ENCODE data around the gene PCOLCE2.
"Not testable (repeated sequence)": the region's sequence is repeated elsewhere in the genome, so short reads cannot be mapped to it uniquely, and the experiment has no call there.

PCOLCE2 gene

DNA sequence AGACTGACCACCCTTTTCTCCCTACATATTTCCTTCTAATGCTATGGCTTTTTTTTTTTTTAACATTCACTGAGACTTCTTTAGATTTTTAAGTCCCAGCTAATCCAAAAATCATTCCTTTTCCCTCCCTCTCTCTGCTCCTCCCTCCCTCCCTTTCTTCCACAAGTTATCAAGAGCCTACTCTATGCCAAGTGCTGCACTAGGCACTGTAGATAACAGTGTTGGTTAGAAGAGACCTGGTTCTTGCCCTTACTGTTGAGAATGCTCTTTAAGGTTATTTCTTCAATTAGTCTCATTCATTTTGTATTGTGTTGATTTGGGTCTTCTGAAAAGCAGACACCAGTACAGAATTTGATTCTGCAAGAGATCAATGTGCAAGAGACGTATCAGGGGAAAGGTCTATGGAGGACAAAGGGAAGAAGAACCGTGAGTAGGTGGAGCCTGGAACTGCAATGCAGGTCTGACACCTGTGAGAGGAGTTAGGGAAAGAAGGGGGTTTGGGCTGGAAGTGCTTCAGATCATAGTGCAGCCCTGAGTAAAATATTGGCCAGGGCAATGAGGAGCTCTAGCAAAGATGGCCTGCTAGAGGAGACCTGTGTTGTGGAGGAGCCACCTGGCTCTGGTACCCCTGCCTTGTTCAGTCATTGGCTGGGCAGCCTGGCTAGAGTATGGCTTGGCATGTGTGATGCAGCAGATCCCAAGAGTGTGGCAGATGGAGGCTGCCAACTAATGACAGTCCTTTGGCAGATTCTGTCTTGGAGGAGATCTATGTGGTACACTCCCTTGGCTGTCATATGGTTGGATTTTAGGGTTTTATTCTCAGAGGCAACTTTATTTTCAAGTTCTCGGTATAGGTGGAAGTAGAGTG lies 9.7 kb upstream of the PCOLCE2 start:
- no peak for DNase-seq

- no peak for DNase-seq
These were observed 8.9 kb upstream of the PCOLCE2 start for GRCh38 chr3:142897807-142898206.

DNA sequence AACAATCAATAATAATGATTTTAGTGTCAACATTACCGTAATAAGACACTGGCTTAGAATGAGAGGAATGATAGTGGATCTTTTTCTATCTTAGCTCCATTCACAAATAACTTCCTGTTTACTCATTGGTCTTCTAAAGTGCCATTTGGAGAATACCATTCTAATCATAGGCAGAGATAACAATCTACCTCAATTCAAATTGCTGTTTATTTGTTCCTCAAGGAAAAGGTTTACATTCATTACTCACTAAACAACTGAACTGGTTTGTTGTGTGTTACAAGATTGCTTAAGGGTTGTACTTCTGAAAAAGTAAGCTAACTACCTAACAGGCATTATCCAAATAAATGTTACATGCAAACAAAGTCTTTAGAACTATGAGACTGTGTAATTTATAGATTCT lies 8.1 kb upstream of the PCOLCE2 start:
- no peak for DNase-seq

DNA sequence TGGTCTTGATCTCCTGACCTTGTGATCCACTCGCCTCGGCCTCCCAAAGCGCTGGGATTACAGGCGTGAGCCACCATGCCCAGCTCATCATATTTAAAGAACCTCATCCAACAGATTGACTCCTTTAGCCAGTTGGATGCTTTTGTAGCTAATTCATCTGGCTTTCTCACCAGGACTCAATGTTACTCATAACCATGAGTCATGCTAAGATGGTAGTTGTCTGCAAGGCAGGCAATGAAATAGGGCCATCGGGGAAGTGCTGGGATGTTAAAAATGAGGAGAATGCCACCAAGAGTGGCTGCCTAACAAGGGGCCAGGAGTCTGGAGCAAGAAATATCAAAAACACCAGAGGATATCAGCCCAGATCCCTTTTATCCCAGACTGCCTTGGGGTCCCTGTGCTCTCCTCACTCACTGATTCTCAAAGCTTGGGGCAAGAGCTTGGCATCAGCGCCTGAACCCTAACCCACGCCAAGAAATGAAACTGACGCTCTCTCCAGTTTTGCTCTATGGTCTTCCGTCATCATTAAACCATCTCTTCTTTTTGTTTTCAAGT lies 7.4 kb upstream of the PCOLCE2 start:
- no peak for DNase-seq

GRCh38 chr3:142894493-142894892 lies 5.6 kb upstream of the PCOLCE2 start:
- no peak for DNase-seq

DNA sequence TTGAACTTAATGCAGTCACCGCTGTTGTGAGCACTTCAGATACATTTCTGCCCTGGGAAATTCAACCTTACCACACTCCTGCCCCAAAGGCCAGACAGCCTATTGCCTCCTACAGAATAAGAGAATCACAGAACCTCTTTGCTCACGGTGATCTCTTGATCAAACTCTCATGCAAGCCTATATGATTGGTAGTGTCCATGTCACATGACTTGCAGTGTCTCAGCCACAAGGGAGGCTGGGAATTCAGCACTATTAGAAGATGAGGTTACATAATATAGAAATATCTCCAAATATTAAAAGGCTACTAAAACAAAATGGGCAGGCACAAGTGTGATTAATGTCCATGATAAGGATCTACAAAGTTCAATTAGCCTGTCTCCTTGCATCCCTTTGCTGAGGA lies 3.8 kb upstream of the PCOLCE2 start:
- no peak for DNase-seq

GRCh38 chr3:142890592-142890991 lies 1.7 kb upstream of the PCOLCE2 start:
- DNase-seq, result no peak

- no peak for DNase-seq
These were observed 530 bp upstream of the PCOLCE2 start for GRCh38 chr3:142889212-142890014.

DNA sequence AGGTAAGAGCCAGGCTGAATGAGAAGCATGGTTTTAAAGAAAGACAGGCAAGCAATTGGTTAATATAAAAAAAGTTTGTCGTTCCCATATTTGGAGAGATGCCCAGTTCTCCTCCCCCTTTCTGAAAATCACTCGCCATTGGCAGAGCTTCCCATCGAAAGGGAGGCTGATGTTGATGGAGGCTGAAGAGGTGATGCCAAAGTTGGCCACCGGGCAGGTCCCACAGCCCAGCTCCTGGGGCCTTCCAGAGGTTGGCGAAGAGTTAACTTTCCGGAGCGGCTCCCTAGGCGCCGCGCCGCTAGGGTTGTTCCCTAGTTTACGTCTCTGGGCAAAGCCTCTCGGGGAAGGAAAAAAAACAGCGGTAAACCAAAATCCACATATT lies 793 bp downstream of the PCOLCE2 start:
- no peak for DNase-seq

DNA sequence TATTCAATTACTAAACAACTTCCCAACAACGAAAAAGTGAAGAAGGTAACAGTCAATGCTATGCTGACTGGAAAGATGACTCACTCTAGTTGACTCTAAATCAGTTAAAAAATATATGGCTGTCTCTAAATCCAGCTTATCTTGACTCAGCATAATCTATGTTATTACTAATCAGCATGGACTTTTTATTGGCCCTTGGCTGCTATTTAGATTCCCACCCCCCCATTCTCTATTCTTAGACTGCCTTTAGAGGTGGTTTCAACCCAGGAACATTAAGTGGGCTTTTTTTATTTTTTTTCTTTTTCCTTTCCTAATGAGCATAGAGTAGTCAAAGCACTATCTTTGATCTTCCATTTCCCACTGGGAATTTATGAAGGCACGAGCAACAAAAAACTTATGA lies 1.9 kb downstream of the PCOLCE2 start:
- DNase-seq, result no peak

DNA sequence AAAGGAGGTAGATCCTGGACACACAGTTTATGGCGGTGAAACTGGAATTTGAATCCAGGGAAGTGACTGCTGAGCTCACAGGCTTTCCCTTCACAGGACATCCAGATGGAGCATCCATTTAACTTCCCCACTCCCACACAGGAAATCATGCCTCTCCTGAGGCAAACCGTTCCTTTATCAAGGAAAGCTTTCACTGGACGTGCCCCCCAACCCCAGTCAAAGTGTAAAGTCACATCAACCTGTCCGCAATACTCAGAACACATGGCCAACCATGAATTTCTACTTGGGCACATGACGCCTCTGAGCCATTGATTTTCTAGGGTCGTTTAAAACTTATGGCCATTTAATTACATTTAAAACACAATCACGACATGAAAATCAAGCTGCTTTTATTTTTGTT lies 2.9 kb downstream of the PCOLCE2 start:
- DNase-seq, result no peak

- DNase-seq, result no peak
These were observed 4.4 kb downstream of the PCOLCE2 start for GRCh38 chr3:142884531-142884930.

- not testable (repeated sequence) for DNase-seq
These were observed 5.3 kb downstream of the PCOLCE2 start for GRCh38 chr3:142883534-142883933.

DNA sequence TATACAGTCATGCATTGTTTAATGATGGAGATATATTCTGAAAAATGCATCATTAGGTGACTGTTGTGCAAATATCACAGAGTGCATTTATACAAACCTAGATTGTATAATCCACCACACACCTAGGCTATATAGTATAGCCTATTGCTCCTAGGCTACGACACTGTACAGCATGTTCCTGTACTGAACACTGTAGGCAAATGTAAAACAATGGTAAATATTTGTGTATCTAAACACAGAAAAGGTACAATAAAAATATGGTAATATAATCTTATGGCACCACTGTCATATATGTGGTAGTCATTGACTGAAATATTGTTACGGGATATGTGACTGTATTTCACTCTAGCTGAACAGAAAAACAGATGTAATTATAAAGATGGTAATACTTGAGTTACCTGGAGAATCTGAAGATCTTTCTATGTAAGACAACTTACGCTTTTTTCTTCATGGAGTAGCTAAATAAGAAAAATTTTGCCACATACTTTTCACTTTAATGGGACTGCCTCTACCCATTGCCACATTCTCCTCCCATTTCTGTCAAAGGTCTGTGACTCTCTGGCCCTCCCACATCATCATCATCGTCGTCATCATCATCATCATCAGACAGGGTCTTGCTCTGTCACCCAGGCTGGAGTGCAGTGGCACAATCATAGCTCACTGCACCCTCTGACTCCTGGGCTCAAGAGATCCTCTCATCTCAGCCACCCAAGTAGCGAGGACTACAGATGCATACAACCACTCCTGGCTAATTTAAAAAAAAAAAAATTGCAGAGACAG lies 7.2 kb downstream of the PCOLCE2 start:
- no peak for DNase-seq

DNA sequence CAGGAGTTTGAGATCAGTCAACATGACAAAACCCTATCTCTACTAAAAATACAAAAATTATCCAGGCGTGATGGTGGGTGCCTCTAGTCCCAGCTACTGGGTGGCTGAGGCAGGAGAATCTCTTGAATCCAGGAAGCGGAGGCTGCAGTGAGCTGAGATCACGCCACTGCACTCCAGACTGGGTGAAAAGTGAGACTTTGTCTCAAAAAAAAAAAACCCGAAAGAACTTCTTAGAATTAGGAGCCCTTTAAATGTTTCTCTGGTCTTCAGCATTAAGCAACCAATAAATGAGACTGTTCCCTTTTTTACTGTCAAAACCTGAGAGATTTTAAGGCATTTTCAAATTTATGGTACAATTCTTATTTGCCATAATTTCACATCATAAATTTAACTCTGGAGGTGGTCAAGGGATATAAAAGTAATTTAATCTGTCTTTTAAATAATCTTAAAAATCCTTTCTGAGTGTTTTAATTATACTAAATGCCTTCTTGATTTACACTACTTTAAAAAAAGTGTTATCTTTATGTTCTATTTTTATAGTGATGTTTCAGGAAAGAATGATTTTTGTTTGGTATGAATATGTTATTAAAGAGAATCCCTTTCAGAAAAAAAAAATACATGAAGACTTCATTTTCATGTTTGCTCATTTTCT lies 10.1 kb downstream of the PCOLCE2 start:
- no peak for DNase-seq

DNA sequence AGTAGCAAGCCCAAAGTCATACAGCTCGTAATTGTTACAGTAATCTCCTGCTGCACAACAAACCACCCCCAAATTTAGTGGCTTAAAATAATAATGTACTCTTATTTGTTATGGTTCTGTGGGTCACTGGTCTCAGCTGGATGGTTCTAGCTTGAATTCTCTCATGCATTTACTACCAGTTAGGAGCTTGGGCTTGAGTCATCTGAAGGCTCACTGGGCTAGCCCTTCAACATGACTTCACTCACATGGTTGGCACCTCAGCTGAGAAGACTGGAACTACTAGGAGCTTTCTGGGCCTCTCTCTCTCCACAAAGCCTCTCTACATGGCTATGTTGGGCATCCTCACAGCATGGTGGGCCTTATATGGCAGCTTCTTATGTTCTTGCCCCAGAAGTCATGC lies 12.5 kb downstream of the PCOLCE2 start:
- no peak for DNase-seq

- no peak for DNase-seq
These were observed 13.2 kb downstream of the PCOLCE2 start for GRCh38 chr3:142875583-142876207.

GRCh38 chr3:142875099-142875498 lies 13.8 kb downstream of the PCOLCE2 start:
- no peak for DNase-seq

- DNase-seq, result not testable (repeated sequence)
These were observed 20.5 kb downstream of the PCOLCE2 start for GRCh38 chr3:142868382-142868781.

GRCh38 chr3:142866841-142867631 lies 21.8 kb downstream of the PCOLCE2 start:
- no peak for DNase-seq

Measured in activated naive CD4-positive, alpha-beta T cell (primary cell).